ENCODE results near the gene DNAH9.

DNA sequence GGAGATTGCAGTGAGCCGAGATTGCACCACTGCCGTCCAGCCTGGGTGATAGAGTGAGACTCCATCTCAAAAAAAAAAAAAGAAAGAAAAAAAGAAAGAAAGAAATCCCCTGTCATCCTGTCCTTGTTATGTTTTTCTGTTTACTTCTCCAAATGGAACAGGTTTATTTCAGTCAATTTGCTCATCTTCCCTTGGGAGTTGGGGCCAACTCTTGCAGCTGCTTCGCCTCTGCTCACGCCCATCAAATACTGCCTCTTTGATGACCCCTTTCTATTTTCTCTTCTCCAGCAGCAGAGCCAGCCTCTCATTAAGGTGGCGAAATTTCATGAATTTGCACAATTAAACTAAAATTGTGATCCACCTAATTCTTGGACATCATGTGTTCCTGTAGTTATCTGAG lies 225.6 kb downstream of the DNAH9 start:
- TF ChIP-seq, protein P1, sequence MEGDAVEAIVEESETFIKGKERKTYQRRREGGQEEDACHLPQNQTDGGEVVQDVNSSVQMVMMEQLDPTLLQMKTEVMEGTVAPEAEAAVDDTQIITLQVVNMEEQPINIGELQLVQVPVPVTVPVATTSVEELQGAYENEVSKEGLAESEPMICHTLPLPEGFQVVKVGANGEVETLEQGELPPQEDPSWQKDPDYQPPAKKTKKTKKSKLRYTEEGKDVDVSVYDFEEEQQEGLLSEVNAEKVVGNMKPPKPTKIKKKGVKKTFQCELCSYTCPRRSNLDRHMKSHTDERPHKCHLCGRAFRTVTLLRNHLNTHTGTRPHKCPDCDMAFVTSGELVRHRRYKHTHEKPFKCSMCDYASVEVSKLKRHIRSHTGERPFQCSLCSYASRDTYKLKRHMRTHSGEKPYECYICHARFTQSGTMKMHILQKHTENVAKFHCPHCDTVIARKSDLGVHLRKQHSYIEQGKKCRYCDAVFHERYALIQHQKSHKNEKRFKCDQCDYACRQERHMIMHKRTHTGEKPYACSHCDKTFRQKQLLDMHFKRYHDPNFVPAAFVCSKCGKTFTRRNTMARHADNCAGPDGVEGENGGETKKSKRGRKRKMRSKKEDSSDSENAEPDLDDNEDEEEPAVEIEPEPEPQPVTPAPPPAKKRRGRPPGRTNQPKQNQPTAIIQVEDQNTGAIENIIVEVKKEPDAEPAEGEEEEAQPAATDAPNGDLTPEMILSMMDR (IDR thresholded peaks at IDR 0.05), result no peak
- TF ChIP-seq POLR2A (IDR thresholded peaks at IDR 0.05), result no peak

Data from body of pancreas (tissue), 4 donors.